ENCODE data around the gene TBC1D9.

TBC1D9 gene

DNA sequence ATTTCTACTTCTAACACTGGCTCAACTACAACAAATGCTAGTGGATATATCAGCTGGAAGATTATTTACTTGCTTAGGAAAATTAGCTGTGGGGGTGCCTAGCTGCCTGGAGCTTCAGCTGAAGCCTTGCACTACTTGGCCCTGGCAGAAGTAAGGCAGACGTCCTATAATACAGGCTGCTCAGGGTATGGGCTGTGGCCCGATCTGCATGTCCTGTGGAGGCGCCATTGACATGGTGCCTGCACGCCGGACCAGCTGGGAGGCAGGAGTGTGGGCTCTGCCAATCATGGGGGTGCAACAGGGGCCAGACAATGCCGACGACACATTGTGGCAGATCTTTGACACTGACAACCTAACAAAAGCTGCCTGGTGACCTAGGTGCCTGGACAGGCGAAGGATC, 155.8 kb downstream of the TBC1D9 start:
- H3K27ac ChIP-seq: no peak overlapping the region
- TF ChIP-seq, protein P1, sequence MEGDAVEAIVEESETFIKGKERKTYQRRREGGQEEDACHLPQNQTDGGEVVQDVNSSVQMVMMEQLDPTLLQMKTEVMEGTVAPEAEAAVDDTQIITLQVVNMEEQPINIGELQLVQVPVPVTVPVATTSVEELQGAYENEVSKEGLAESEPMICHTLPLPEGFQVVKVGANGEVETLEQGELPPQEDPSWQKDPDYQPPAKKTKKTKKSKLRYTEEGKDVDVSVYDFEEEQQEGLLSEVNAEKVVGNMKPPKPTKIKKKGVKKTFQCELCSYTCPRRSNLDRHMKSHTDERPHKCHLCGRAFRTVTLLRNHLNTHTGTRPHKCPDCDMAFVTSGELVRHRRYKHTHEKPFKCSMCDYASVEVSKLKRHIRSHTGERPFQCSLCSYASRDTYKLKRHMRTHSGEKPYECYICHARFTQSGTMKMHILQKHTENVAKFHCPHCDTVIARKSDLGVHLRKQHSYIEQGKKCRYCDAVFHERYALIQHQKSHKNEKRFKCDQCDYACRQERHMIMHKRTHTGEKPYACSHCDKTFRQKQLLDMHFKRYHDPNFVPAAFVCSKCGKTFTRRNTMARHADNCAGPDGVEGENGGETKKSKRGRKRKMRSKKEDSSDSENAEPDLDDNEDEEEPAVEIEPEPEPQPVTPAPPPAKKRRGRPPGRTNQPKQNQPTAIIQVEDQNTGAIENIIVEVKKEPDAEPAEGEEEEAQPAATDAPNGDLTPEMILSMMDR (IDR thresholded peaks at IDR 0.05): no peak
- TF ChIP-seq ZFX (IDR thresholded peaks at IDR 0.05; ENCODE audit: borderline replicate concordance): no peak

DNA sequence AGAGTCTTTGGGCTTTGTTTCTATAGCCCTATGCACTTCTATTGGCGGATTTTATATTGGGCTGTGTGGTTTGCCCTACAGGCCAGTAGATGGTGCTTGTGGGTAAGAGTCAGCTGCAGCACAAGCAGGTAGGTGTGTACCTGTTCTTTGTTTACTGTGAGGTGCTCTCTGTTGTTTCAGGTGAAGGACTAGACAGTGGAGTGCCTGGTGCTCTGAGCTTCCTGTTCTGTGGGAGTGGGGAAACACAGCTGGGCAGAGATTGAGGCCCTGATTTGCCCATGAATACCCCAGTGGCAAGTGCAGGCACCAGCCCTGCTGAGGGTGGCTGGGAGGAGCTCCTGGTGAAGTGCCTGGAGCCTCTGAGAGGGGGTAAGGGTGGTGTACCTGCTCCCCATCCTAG, 161.1 kb downstream of the TBC1D9 start:
- no peak overlapping the region for H3K27ac ChIP-seq
- no peak for TF ChIP-seq ZFX (IDR thresholded peaks at IDR 0.05; ENCODE audit: borderline replicate concordance)
- TF ChIP-seq, protein P1 (IDR thresholded peaks at IDR 0.05): peak; percentile 87

DNA sequence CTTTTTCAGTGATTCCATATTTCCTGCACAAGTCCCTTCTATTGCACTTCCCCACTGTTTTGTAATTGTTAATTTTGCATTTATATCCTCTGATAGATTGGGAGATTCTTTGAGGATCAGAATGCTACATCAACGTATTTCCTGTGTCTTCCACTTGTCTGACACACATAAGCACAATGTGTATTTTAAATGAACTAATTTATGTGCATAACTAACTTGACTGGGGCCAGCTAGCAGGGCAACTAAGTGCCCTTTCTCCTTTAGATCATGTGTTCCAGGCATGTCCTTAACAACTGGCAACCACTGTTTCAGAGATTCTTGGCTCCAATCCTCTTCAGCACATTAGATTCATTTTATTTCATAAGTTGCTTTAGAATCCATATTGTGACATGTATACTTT, 171.7 kb downstream of the TBC1D9 start:
- no peak overlapping the region for H3K27ac ChIP-seq
- no peak for TF ChIP-seq ZFX (IDR thresholded peaks at IDR 0.05; ENCODE audit: borderline replicate concordance)
- TF ChIP-seq, protein P1 (IDR thresholded peaks at IDR 0.05): no peak

- H3K27ac ChIP-seq: no peak overlapping the region
- TF ChIP-seq, protein P1 (IDR thresholded peaks at IDR 0.05): no peak
- no peak for TF ChIP-seq ZFX (IDR thresholded peaks at IDR 0.05; ENCODE audit: borderline replicate concordance)
These were observed 175.1 kb downstream of the TBC1D9 start for GRCh38 chr4:140581078-140581477.

- H3K27ac ChIP-seq: no peak overlapping the region
- TF ChIP-seq, protein P1 (IDR thresholded peaks at IDR 0.05): no peak
These were observed 176.9 kb downstream of the TBC1D9 start for GRCh38 chr4:140579278-140579677.

DNA sequence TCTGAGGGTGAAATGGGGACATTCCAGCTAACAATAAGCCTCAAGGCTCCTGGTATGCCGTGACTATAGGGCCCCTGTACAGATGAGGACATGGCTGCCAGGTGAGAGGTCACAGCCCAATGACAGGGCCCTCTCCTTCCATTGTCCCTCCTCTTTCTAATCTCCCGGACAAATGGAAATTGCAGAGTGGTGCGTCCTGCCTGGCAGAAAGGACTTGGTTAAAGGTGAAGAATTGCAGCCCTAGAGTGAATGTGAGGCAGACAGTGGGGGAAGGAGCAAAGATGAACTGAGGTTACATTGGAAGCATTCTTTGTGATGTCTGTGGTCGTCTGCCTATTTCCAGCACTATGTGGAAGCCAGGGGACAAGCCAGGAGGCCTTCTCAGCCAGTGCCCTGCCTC, 180.7 kb downstream of the TBC1D9 start:
- TF ChIP-seq, protein P1 (IDR thresholded peaks at IDR 0.05): no peak
- TF ChIP-seq ZFX (IDR thresholded peaks at IDR 0.05; ENCODE audit: borderline replicate concordance): no peak
- H3K27ac ChIP-seq: no peak overlapping the region

DNA sequence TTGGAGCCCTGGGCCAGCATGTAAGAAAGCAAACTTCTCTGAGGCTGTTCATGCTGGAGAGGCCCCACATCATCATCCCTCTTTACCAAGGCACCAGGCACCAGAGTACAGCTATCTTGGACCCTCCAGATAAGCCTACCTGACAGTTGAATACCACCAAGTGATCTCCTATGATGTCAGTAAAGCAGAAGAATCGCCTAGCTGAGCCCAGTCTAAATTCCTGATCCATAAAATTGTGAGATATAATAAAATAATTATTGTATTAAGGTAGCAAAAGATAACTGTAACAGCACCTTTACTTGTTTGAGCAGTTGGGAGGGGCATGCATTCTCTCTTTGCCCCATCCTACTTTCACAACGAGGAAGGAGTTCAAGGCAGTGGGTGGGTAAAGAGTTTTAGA, 184.6 kb downstream of the TBC1D9 start:
- TF ChIP-seq, protein P1 (IDR thresholded peaks at IDR 0.05): no peak
- TF ChIP-seq ZFX (IDR thresholded peaks at IDR 0.05; ENCODE audit: borderline replicate concordance): no peak
- no peak overlapping the region for H3K27ac ChIP-seq

All from 22Rv1 (cell line).